Liver (tissue), 3 donors: Measurements from ENCODE around the gene CFAP45.

Experiments
- GABPA ChIP-seq, 2 donors: IDR thresholded peaks in 1 of 2; conservative IDR thresholded peaks in 1 of 2; 2 replicates each; pipeline ENCODE4 v1.6.1; 2016; ENCODE audit warnings: antibody characterized with exemption in 2 of 2, mild to moderate bottlenecking in 1 of 2, moderate library complexity in 1 of 2
- JUND ChIP-seq, 2 donors: IDR thresholded peaks; 2 replicates each; pipeline ENCODE4 v1.6.1; 2016; ENCODE audit warnings: antibody characterized with exemption in 2 of 2
- TF ChIP-seq, protein P1 (sequence below): fragments of 150-350 bp; IDR thresholded peaks from 2 replicates; pipeline ENCODE4 v1.5.1; 2017; ENCODE audit warnings: improper control_type of control experiment, low read depth, low read length; ENCODE audit not compliant: missing input control
- TF ChIP-seq, protein P2 (sequence below): IDR thresholded peaks from 2 replicates; pipeline ENCODE4 v1.6.1; 2016; ENCODE audit warnings: antibody characterized with exemption, mild to moderate bottlenecking
- TF ChIP-seq, protein P3 (sequence below): IDR thresholded peaks from 2 replicates; pipeline ENCODE4 v1.6.1; 2016; ENCODE audit warnings: antibody characterized with exemption
- donor health status: healthy.
- donor health status: healthy.

DNA sequence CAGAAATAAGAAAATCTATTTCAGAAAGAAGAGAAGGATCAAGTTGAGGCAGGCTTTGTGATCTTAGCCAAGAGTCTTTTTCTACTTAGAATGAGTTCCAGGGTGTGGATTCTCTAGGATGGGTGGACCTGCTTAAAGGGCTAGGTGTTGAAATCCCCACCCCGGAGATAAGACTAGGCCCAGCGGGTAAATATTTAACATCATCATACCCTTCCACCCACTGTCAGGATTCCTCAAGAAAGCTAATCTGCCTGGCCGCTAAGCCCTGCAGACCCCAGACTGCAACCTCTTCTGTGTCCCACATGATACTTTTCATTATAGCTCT lies 39.7 kb upstream of the CFAP45 start:
- TF ChIP-seq, protein P1, sequence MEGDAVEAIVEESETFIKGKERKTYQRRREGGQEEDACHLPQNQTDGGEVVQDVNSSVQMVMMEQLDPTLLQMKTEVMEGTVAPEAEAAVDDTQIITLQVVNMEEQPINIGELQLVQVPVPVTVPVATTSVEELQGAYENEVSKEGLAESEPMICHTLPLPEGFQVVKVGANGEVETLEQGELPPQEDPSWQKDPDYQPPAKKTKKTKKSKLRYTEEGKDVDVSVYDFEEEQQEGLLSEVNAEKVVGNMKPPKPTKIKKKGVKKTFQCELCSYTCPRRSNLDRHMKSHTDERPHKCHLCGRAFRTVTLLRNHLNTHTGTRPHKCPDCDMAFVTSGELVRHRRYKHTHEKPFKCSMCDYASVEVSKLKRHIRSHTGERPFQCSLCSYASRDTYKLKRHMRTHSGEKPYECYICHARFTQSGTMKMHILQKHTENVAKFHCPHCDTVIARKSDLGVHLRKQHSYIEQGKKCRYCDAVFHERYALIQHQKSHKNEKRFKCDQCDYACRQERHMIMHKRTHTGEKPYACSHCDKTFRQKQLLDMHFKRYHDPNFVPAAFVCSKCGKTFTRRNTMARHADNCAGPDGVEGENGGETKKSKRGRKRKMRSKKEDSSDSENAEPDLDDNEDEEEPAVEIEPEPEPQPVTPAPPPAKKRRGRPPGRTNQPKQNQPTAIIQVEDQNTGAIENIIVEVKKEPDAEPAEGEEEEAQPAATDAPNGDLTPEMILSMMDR: no peak
- TF ChIP-seq, protein P2, sequence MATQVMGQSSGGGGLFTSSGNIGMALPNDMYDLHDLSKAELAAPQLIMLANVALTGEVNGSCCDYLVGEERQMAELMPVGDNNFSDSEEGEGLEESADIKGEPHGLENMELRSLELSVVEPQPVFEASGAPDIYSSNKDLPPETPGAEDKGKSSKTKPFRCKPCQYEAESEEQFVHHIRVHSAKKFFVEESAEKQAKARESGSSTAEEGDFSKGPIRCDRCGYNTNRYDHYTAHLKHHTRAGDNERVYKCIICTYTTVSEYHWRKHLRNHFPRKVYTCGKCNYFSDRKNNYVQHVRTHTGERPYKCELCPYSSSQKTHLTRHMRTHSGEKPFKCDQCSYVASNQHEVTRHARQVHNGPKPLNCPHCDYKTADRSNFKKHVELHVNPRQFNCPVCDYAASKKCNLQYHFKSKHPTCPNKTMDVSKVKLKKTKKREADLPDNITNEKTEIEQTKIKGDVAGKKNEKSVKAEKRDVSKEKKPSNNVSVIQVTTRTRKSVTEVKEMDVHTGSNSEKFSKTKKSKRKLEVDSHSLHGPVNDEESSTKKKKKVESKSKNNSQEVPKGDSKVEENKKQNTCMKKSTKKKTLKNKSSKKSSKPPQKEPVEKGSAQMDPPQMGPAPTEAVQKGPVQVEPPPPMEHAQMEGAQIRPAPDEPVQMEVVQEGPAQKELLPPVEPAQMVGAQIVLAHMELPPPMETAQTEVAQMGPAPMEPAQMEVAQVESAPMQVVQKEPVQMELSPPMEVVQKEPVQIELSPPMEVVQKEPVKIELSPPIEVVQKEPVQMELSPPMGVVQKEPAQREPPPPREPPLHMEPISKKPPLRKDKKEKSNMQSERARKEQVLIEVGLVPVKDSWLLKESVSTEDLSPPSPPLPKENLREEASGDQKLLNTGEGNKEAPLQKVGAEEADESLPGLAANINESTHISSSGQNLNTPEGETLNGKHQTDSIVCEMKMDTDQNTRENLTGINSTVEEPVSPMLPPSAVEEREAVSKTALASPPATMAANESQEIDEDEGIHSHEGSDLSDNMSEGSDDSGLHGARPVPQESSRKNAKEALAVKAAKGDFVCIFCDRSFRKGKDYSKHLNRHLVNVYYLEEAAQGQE: no peak
- TF ChIP-seq GABPA (IDR thresholded peaks at IDR 0.05 in 1 of 2, conservative IDR thresholded peaks at IDR 0.05 in 1 of 2): no peak
- TF ChIP-seq, protein P3, sequence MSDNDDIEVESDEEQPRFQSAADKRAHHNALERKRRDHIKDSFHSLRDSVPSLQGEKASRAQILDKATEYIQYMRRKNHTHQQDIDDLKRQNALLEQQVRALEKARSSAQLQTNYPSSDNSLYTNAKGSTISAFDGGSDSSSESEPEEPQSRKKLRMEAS: no peak
- no peak for TF ChIP-seq JUND (IDR thresholded peaks at IDR 0.05)
